Glutamatergic neuron (in vitro differentiated cells): Measurements from ENCODE around the gene TSPAN3. TPM values are rescaled to one million over a fixed set of nuclear protein-coding genes. Genes with fewer than 3 reads are reported as not detected.

ENCODE experiments used
- DNase-seq: peaks from one replicate; pipeline ENCODE4 v3.0.0; 2022
- H3K27ac Mint-ChIP-seq: one replicate; pipeline ENCODE4 v1.8.0; 2020; ENCODE audit warnings: mild to moderate bottlenecking, mixed read lengths, inconsistent platforms; ENCODE audit not compliant: unreplicated experiment
- H3K27me3 Mint-ChIP-seq: one replicate; pipeline ENCODE4 v1.8.0; 2020; ENCODE audit warnings: mild to moderate bottlenecking, moderate library complexity, mixed read lengths, inconsistent platforms; ENCODE audit not compliant: unreplicated experiment
- H3K36me3 Mint-ChIP-seq: one replicate; pipeline ENCODE4 v1.8.0; 2020; ENCODE audit warnings: mild to moderate bottlenecking, mixed read lengths, inconsistent platforms; ENCODE audit not compliant: unreplicated experiment
- H3K4me1 Mint-ChIP-seq: one replicate; pipeline ENCODE4 v1.8.0; 2020; ENCODE audit warnings: mild to moderate bottlenecking, low read depth, mixed read lengths, inconsistent platforms; ENCODE audit not compliant: unreplicated experiment
- H3K4me3 Mint-ChIP-seq: one replicate; pipeline ENCODE4 v1.8.0; 2020; ENCODE audit warnings: mild to moderate bottlenecking, mixed read lengths, inconsistent platforms; ENCODE audit not compliant: unreplicated experiment
- H3K9me3 Mint-ChIP-seq: one replicate; pipeline ENCODE4 v1.8.0; 2020; ENCODE audit warnings: mild to moderate bottlenecking, moderate library complexity, mixed read lengths, inconsistent platforms; ENCODE audit not compliant: unreplicated experiment
- total RNA-seq: library from RNA; stranded (reverse); fragmentation: NEBNext Ultra II Directional; extraction: Animal tissue kit (Norgen Biotek cat#: 25700); gene quantifications from one replicate; pipeline ENCODE4 v1.2.1, GENCODE V29; 2021; ENCODE audit not compliant: unreplicated experiment
- TF ChIP-seq, protein P1 (sequence below): fragments of 200-600 bp; sonication (generic); IDR thresholded peaks from one replicate; pipeline ENCODE4 v1.5.0; 2021; ENCODE audit not compliant: partially characterized antibody, unreplicated experiment

Gene TSPAN3
- total RNA-seq, 1 donor from 2014 or later: 190 TPM

DNA sequence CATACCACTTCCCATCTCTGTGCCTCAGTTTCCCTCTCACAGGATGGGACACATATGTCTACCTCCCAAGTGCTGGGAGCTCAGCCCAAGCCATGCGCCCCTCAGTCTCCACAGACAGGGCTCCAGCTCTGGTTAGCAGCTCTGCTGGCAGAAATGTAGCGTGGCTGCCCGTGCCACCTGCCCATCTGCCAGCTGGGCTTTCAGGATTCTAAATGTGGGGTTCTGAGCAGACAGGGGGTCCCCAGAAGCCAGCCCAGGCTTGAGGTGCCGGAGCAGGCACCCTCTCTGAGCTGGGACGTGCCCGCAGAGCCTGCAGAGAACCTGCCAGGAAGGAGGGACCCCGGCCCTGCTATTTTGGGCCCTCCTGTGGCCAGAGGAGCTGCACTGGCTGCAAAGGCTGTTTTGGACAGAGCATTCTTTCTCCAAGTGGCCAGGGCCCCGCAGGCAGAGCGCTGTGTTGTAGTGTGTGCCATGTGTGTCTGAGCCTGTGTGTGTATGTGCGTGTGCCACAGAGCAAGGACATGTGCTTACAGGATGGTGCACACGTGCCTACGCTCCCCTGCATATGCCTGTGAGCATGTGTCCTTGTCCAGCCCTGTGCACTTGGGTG is 44.3 kb downstream of the TSPAN3 start:
- Mint-ChIP-seq H3K27ac (peak overlapping the region; percentile 82), H3K36me3 (no peaks in the 10 kb centered on the region), H3K9me3 (peaks cover 13% of the 10 kb centered on the region), H3K27me3 (peaks cover 17% of the 10 kb centered on the region), H3K4me1 (peaks cover 30% of the 10 kb centered on the region), H3K4me3 (no peak overlapping the region)
- TF ChIP-seq, protein P1, sequence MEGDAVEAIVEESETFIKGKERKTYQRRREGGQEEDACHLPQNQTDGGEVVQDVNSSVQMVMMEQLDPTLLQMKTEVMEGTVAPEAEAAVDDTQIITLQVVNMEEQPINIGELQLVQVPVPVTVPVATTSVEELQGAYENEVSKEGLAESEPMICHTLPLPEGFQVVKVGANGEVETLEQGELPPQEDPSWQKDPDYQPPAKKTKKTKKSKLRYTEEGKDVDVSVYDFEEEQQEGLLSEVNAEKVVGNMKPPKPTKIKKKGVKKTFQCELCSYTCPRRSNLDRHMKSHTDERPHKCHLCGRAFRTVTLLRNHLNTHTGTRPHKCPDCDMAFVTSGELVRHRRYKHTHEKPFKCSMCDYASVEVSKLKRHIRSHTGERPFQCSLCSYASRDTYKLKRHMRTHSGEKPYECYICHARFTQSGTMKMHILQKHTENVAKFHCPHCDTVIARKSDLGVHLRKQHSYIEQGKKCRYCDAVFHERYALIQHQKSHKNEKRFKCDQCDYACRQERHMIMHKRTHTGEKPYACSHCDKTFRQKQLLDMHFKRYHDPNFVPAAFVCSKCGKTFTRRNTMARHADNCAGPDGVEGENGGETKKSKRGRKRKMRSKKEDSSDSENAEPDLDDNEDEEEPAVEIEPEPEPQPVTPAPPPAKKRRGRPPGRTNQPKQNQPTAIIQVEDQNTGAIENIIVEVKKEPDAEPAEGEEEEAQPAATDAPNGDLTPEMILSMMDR: no peak
- no peak for DNase-seq

DNA sequence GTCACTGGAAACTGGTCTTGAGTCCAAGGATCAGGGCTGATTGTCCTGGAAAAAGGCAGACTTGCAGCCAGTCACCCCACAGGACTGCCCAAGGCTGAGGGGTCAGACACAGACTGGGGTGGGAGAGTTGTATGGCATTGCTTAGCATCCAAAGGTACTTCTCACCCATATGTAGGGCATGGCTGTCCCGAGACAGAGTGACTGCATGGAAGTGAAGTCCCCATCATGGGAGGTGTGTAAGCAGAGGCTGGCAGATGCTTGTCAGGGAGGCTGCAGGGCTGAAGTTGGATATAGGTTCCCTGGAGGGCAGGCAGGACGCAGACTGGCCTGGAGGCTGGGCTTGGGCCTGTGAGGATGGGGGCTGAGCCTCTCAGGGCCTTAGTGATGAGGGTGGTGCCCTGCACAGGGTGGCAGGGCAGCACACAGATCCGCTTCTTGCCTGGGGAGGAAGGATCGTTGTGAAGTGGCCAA is 44.9 kb downstream of the TSPAN3 start:
- DNase-seq: no peak
- Mint-ChIP-seq H3K4me1 (peaks cover 26% of the 10 kb centered on the region), H3K9me3 (peaks cover 13% of the 10 kb centered on the region), H3K27me3 (peaks cover 17% of the 10 kb centered on the region), H3K4me3 (peak overlapping the region; percentile 34), H3K36me3 (no peaks in the 10 kb centered on the region), H3K27ac (peak overlapping the region; percentile 33)
- TF ChIP-seq, protein P1: no peak

DNA sequence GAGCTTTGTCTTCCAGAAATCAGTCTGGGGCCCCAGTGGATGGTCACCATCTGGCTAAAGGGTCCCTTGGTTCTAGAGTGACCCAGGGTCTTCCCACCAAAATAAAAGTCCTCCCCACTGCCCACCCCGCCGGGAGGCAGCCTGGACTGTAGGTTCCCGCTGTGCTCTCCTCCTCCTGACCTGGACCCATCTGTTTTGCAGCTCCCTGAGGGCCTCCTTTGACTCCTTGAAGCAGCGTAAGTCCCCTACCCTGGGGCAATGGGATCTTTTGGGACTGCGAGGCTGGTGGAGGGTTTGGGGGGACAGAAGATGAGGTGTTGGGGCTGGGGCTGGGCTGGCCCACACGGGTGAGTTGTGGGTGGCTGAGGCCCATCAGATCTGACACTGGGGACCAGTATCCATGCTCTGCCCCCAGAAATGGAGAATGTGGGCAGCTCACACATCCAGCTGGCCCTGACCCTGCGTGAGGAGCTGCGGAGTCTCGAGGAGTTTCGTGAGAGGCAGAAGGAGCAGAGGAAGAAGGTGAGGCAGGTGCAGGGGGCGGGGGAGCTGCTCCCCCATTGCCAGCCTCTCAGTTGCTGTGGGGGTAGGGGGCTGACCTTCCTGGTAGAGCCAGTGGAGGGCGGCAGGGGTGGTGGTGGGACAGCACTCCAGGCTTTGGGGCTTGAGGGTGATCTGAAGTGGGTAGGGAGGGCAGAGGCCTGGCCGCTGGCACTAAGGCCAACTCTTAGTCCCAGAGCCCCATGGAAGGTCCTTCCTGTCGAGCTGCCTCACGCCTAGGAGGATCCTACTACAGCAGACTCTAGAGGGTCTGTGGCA is 45.6 kb downstream of the TSPAN3 start:
- Mint-ChIP-seq H3K9me3 (peaks cover 13% of the 10 kb centered on the region), H3K4me3 (no peak overlapping the region), H3K4me1 (peaks cover 26% of the 10 kb centered on the region), H3K27me3 (peaks cover 17% of the 10 kb centered on the region), H3K36me3 (no peaks in the 10 kb centered on the region), H3K27ac (peak overlapping the region; percentile 66)
- DNase-seq: peak; percentile 47
- TF ChIP-seq, protein P1: no peak

DNA sequence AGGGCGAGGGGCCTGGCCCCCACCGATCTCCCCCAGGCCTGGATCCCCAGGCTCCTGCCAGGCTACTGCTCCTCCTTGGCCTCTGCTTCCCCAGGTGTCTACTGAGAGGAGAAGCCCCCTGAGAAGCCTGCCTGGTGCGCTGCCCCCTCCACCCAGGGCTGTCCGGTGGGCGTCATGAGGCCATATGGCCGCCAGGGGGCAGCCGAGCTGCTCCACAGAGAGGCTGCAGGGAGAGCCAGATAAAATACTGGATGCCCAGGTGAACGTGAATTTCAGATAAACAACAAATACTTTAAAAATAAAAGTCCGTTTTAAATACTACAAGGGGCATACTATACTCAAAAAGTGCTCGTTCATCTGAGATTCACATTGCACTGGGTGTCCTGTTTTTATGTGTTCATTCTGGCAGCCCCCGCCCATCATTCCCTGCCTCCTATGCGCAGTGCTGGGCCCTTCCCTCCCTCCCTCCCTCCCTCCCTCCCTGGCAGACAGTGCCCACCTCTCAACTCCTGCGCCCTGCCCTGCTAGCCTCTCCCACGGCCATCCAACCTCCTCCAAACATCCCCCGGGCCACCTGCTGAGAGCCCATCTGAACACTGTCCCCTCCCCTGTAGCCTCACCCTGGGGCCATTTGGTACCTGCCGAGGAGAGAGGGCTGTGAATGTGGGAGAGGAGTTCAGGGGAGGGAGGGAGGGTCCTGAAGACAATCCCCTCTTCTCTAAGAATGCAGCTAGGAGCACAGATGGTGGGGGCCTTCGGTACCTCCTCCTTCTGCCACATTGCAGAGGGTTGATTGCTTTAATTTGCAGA is 46.4 kb downstream of the TSPAN3 start:
- Mint-ChIP-seq H3K27me3 (peaks cover 17% of the 10 kb centered on the region), H3K27ac (no peak overlapping the region), H3K4me3 (no peak overlapping the region), H3K9me3 (peaks cover 13% of the 10 kb centered on the region), H3K4me1 (peaks cover 25% of the 10 kb centered on the region), H3K36me3 (no peaks in the 10 kb centered on the region)
- DNase-seq: peak; percentile 91
- TF ChIP-seq, protein P1: peak; percentile 97
